Testis (tissue), 2 donors: ENCODE measurements around the gene HOMER2.

Experiments used
- POLR2A ChIP-seq: fragments of 450-650 bp; IDR thresholded peaks from one replicate; pipeline ENCODE4 v1.6.1; 2017; ENCODE audit warnings: antibody characterized with exemption, mild to moderate bottlenecking, moderate library complexity
- TF ChIP-seq, protein P1 (sequence below), 3 experiments: fragments of 450-650 bp in 2 of 3; fragments of 200-600 bp in 1 of 3; sonication (generic) in 1 of 3; IDR thresholded peaks; one replicate each; pipeline ENCODE4 v1.5.1; 2016 to 2019; ENCODE audit warnings: antibody characterized with exemption in 3 of 3, mild to moderate bottlenecking in 2 of 3, moderate library complexity in 1 of 3

DNA sequence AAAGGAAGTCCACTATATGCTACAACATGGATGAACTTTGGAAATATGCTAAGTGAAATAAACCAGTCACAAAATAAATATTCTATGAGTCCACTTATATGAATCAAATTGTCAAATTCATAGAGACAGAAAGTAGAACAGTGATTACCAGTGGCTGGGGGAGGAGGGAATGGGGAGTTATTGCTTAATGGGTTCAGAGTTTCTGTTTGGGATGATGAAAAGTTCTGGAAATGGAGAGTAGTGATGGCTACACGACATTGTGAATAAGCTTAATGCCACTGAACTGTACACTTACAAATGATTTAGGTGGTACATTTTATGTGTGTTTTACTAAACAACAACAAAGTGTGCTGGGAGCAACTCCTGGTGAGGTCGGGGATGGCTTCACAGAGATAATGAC, 38.1 kb downstream of the HOMER2 start:
- TF ChIP-seq, protein P1, sequence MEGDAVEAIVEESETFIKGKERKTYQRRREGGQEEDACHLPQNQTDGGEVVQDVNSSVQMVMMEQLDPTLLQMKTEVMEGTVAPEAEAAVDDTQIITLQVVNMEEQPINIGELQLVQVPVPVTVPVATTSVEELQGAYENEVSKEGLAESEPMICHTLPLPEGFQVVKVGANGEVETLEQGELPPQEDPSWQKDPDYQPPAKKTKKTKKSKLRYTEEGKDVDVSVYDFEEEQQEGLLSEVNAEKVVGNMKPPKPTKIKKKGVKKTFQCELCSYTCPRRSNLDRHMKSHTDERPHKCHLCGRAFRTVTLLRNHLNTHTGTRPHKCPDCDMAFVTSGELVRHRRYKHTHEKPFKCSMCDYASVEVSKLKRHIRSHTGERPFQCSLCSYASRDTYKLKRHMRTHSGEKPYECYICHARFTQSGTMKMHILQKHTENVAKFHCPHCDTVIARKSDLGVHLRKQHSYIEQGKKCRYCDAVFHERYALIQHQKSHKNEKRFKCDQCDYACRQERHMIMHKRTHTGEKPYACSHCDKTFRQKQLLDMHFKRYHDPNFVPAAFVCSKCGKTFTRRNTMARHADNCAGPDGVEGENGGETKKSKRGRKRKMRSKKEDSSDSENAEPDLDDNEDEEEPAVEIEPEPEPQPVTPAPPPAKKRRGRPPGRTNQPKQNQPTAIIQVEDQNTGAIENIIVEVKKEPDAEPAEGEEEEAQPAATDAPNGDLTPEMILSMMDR (IDR thresholded peaks at IDR 0.05), result no peak
- no peak for TF ChIP-seq POLR2A
